Activated T-cell treated with anti-CD3 and anti-CD28 coated beads, Interleukin-2, amount 50 U/mL, for 72 hours (primary cell): ENCODE measurements around the gene VENTX. TPM values are rescaled to one million over a fixed set of nuclear protein-coding genes. Genes with fewer than 3 reads are reported as not detected.
A peak's percentile ranks its signal among the peaks of the same experiment; 100 is the strongest.

Experiments used
- ATAC-seq, 2 donors: fragments of 150-1000 bp; cut with Tn5 transposase; replicated peaks in 1 of 2; 2 replicates each; pipeline ENCODE4 v1.10.0; 2021; ENCODE audit warnings: moderate library complexity in 2 of 2, mild to moderate bottlenecking in 1 of 2
- DNase-seq, 2 donors: peaks; one replicate each; pipeline ENCODE4 v3.0.0; 2021 to 2022; ENCODE audit warnings: mixed read lengths in 1 of 2
- H3K27ac Mint-ChIP-seq: one replicate; pipeline ENCODE4 v1.8.0; 2022; ENCODE audit warnings: mild to moderate bottlenecking, moderate library complexity, mixed read lengths
- H3K27me3 Mint-ChIP-seq: one replicate; pipeline ENCODE4 v1.8.0; 2022; ENCODE audit warnings: low read depth, mixed read lengths
- H3K36me3 Mint-ChIP-seq, 2 donors: one replicate each; pipeline ENCODE4 v1.8.0; 2022; ENCODE audit warnings: mixed read lengths in 2 of 2, mild to moderate bottlenecking in 1 of 2; ENCODE audit not compliant: insufficient read depth in 2 of 2
- H3K4me1 Mint-ChIP-seq: one replicate; pipeline ENCODE4 v1.8.0; 2022; ENCODE audit warnings: low read depth, mixed read lengths
- H3K4me3 Mint-ChIP-seq, 2 donors: one replicate each; pipeline ENCODE4 v1.8.0; 2022; ENCODE audit warnings: mild to moderate bottlenecking in 2 of 2, mixed read lengths in 2 of 2, moderate library complexity in 2 of 2
- H3K9me3 Mint-ChIP-seq, 2 donors: one replicate each; pipeline ENCODE4 v1.8.0; 2022; ENCODE audit warnings: mixed read lengths in 2 of 2
- total RNA-seq, 2 donors: library from RNA; stranded (reverse); gene quantifications; one replicate each; pipeline ENCODE4 v1.2.3, GENCODE V29; 2022

The VENTX gene
- total RNA-seq, 2 donors from 2014 or later, result 0.21 TPM; not detected in 1

DNA sequence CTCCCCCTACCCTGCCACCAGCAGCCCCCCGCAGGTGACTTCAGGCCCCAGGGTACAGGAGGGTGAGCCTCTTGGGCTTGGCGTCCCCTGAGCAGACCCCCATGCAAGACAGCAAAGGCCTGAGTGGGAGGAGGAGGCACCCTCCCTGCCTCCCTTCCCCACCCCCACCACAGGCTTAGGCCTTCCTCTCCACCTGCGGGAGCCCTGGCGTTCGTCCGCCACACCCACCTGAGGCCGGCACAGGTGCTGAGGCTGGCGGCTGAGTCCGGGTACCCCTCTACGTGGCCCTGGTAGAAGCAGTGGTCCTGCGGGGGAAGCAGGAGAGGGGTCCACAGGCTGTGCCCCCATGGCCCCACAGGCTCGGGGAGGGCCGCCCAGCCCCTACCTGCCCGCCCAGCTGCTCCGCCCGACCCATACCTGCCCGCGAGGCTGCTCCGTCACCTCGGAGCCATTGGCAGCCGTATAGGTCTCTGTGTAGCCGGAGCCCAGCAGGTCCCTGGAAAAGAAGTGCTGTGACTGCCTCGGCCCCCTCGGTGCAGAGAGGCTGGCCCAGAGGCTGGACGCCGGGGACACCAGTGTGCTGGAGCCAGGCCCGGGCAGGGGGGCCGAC, 36.0 kb downstream of the VENTX start:
- no peak for ATAC-seq
- Mint-ChIP-seq H3K4me1 (peaks cover 19% of the 10 kb centered on the region), H3K27me3 (no peaks in the 10 kb centered on the region), H3K9me3 (no peaks in the 10 kb centered on the region), H3K27ac (no peak overlapping the region), H3K4me3 (peak overlapping the region in 1 of 2 donors; percentile 12), H3K36me3 (peaks cover 0 to 3% of the 10 kb centered on the region in 2 donors)
- DNase-seq, result no peak

DNA sequence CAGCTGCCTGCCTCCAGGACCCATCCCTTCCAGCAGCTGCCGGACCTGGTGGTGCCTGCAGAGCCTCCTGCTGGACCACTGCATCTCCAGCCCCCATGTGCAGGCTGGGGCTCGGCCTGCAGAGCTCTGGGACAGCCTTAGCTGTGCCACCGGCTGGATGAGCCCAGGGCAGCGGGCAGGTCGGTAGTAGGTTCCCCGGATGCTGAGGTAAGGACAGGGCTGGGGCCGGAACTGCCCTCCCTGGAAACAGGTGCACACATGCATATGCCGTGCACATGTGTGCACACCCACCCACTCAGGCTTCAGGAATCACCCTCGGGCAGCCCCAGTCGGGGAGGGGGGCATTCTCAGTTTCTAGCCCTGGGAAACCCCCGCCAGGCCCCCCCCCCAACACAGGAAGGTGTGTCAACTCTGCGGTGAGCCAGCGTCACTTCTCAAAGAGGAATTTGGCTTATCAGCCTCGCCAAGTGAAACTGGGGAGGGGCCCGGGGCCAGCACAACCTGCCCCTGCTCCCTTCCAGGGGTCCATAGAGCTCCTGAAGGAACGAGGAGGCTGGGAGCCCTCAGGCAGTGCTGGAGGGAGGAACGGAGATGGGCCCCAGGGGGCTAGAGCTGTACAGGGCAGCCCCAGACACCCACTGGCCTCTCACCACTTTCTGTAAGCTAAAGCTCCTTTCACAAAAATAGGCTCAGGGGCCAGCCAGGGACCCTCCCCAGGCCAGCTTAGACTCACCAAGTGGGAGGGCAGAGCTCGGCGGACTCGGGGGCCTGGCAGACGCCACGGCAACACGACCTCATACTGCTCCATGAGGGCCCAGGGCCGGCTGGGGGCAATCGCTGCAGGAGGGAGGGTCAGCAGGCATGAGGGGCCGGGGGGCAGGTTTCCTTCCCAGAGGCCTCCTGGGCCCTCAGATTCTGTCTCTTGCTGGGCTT, 37.4 kb downstream of the VENTX start:
- peak overlapping the region; percentile 82 for H3K27ac Mint-ChIP-seq
- peak; percentile 79 to 80 for DNase-seq
- peaks cover 0 to 4% of the 10 kb centered on the region in 2 donors for H3K36me3 Mint-ChIP-seq
- peak overlapping the region; percentile 93 to 94 for H3K4me3 Mint-ChIP-seq
- H3K4me1 Mint-ChIP-seq, result peaks cover 22% of the 10 kb centered on the region
- no peaks in the 10 kb centered on the region for H3K9me3 Mint-ChIP-seq
- peak; percentile 65 to 71 for ATAC-seq
- no peaks in the 10 kb centered on the region for H3K27me3 Mint-ChIP-seq

DNA sequence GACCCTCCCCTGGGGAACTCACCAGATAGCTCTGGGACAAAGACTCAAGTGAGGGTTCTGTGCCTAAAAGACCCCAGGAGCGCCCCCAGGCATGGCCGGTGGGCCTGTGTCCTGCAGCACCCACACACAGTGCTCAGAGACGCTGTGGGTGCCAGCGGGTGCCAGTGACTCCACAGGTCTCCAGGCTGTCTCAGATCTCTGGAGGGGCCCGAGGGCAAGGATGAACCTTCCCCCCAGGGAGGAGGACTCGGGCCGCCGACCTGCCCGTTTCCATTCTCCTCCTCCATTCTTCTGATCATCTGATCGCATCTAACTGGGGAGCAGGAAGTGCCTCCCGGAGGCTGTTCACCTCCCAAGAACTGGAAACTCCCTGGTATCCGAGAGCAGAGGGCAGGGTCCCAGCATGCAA, 38.0 kb downstream of the VENTX start:
- Mint-ChIP-seq H3K27ac (peak overlapping the region; percentile 72), H3K4me1 (peaks cover 22% of the 10 kb centered on the region), H3K4me3 (peak overlapping the region; percentile 93 to 94), H3K27me3 (no peaks in the 10 kb centered on the region), H3K9me3 (no peaks in the 10 kb centered on the region), H3K36me3 (peaks cover 0 to 4% of the 10 kb centered on the region in 2 donors)
- DNase-seq, result peak; percentile 68
- peak; percentile 56 to 61 for ATAC-seq

DNA sequence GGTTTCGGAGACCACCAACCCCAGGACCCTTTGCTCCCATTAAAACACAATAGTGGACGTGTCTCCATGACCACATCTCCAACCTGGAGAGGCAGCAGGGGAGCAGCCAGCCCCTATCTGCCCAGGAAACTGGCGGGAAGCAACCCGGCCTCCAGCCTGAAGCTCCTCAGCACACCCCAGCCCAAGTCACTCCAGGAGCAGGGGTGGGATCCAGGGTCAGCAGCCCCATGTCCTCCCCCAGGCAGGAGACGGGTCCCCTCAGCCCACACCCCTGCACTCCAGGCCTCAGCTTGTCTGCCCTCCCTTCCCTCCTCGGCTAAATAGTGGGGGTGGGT, 38.4 kb downstream of the VENTX start:
- DNase-seq, result no peak
- Mint-ChIP-seq H3K36me3 (peaks cover 0 to 4% of the 10 kb centered on the region in 2 donors), H3K9me3 (no peaks in the 10 kb centered on the region), H3K27ac (peak overlapping the region; percentile 72), H3K4me3 (peak overlapping the region; percentile 93 to 94), H3K4me1 (peaks cover 22% of the 10 kb centered on the region), H3K27me3 (no peaks in the 10 kb centered on the region)
- ATAC-seq, result no peak

DNA sequence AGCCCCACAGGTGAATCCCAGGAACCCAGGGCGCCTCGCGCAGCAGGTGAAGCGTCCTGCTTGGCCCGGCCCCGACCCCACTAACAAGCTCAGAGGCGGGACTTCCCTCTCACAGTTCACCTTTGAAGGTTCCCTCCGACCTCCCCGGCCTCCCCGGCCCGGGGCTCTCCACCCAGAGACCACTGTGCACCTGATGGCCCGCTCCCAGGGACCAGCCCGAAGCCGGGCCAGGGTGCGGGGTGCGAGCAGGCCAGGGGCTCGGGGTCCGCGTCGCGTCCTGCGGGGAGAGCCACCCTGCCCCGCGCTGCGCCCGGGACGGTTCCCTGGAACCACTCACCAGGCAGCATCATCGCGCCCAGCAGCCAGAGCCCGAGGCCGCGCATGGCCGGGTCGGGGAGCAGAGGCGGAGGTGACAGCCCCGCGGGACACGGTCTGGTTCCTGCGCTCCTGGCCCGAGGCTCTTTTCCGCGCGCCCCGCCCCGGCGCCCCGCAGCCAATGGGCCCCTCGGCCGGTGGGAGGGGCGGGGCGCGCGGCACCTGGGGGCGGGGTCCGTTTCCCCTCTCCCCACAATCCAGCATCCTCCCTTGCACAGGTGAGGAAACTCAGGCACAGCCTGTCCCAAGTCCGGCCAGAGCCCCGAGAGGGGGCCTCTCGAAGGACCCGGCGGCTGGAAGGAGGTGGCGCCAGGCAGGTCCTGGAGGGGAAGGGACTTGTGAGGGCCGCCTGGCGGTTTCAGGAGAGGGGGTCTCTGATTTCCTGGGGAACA, 39.0 kb downstream of the VENTX start, which contains the start of gene ADAM8:
Gene ADAM8, minus strand, starts transcription at position 434 of the 767 bp plus-strand sequence. Its CDS starts 51 bp downstream, at position 383.
- DNase-seq, result peak; percentile 82 to 86
- Mint-ChIP-seq H3K4me1 (peaks cover 22% of the 10 kb centered on the region), H3K27ac (peak within 1 kb of the TSS; percentile 72), H3K4me3 (peak within 1 kb of the TSS; percentile 93 to 94), H3K36me3 (peaks cover 0 to 4% of the 10 kb centered on the region in 2 donors), H3K9me3 (no peaks in the 10 kb centered on the region), H3K27me3 (no peaks in the 10 kb centered on the region)
- peak; percentile 55 to 61 for ATAC-seq

DNA sequence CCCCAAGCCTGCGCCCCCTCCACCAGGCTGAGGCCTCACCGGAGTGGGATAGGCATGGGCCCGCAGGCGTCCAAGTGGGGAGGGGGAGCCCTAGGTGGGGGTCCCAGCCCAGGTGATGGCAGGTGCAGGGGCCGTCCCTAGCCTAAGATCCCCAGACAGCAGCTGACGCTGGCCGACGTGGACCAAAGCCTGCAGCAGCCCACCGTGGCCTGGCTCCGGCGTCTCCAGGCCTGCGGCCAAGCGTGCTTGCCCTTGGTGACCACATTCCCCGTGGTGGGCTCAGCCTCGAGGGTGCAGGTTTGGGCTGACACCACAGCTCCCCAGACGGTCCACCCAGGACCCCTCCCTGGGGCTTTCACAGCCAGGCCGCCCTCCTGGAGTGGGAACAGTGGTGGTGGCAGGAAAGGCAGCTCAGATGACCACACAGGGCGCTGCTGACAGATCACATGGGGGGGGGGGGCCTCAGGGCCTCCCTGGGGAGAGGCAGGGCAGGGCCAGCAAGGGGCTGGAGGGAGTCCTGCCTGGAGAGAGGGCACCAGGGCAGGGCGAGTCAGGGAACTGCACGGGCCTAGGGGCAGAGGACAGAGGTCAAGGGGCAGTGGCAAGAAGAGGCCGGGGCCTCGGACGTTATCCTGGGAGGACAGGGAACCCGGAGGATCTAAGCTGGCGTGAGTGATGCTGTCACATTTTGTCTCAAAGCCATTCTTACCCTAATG, 39.8 kb downstream of the VENTX start:
- H3K4me1 Mint-ChIP-seq, result peaks cover 22% of the 10 kb centered on the region
- H3K9me3 Mint-ChIP-seq, result no peaks in the 10 kb centered on the region
- H3K27ac Mint-ChIP-seq, result no peak overlapping the region
- H3K36me3 Mint-ChIP-seq, result peaks cover 0 to 6% of the 10 kb centered on the region in 2 donors
- DNase-seq (no peak), ATAC-seq (no peak)
- peak overlapping the region; percentile 82 to 86 for H3K4me3 Mint-ChIP-seq
- H3K27me3 Mint-ChIP-seq, result no peaks in the 10 kb centered on the region

DNA sequence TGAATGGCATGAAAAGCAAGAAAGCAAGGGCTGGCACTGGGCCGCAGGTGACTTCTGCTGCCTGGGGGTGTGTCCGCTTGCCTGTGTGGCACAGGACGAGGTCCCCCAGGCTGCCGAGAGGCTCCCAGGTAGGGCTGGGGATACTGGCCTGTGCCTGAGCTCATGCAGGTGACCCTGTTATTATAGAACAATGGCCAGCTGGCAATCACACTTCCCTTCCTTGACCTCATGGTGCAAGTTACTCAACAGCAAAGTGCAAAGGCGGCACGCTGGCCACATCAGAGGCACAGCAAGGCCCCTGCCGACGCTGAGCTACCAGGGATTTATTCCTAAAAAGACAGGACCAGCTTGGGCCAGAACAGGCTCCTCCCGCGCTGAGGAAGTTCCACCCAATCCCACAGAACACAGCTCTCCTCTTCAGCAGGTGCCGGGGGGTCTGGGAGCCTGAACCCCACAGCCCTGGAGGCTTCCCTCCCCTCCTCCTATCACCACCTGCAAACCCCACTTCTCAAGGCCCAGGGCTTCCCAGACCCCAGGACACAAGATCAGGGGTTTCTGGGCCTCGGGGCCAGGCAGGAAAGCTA, 40.4 kb downstream of the VENTX start:
- H3K4me1 Mint-ChIP-seq, result peaks cover 22% of the 10 kb centered on the region
- peak overlapping the region; percentile 82 to 86 for H3K4me3 Mint-ChIP-seq
- peak overlapping the region; percentile 22 for H3K27ac Mint-ChIP-seq
- no peaks in the 10 kb centered on the region for H3K27me3 Mint-ChIP-seq
- DNase-seq, result no peak
- peaks cover 0 to 6% of the 10 kb centered on the region in 2 donors for H3K36me3 Mint-ChIP-seq
- ATAC-seq, result no peak
- H3K9me3 Mint-ChIP-seq, result no peaks in the 10 kb centered on the region

DNA sequence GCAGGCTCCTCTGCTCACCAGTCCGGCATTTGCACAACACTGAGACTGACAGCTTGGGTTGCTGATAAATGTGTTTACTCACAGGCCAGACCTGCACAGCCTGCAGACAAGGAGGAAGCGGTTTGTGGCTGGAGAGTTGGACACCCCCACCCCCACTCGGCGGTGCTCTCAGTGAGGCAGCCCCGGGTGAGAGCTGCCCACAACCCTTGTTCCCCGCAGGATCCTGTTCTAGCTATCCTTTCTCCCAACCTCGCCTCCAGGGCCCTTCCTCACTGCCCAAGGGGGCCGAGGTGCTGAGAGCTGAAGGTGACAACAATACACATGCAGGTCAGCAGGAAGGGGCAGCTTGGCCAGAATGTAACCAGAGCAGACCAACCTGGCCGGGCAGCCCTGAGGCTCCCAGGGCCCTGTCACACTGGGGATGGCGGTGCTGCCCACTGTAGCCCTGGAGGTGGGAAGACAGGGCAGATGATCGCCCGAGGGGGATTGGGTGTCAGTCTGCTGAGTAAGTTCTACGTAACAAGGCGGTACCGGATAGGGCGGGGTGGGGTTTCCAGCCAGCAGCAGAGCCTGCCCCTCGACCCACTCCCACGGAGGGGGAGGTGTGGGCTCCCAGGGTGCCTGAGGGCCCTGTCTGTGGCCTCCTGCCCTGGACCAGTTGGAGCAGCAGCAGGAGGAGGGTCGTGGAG, 41.1 kb downstream of the VENTX start:
- ATAC-seq (peak; percentile 19 to 43), DNase-seq (peak; percentile 66 to 78)
- no peaks in the 10 kb centered on the region for H3K27me3 Mint-ChIP-seq
- no peaks in the 10 kb centered on the region for H3K9me3 Mint-ChIP-seq
- peak overlapping the region; percentile 22 for H3K27ac Mint-ChIP-seq
- peak overlapping the region; percentile 82 to 86 for H3K4me3 Mint-ChIP-seq
- peaks cover 0 to 7% of the 10 kb centered on the region in 2 donors for H3K36me3 Mint-ChIP-seq
- H3K4me1 Mint-ChIP-seq, result peaks cover 22% of the 10 kb centered on the region

DNA sequence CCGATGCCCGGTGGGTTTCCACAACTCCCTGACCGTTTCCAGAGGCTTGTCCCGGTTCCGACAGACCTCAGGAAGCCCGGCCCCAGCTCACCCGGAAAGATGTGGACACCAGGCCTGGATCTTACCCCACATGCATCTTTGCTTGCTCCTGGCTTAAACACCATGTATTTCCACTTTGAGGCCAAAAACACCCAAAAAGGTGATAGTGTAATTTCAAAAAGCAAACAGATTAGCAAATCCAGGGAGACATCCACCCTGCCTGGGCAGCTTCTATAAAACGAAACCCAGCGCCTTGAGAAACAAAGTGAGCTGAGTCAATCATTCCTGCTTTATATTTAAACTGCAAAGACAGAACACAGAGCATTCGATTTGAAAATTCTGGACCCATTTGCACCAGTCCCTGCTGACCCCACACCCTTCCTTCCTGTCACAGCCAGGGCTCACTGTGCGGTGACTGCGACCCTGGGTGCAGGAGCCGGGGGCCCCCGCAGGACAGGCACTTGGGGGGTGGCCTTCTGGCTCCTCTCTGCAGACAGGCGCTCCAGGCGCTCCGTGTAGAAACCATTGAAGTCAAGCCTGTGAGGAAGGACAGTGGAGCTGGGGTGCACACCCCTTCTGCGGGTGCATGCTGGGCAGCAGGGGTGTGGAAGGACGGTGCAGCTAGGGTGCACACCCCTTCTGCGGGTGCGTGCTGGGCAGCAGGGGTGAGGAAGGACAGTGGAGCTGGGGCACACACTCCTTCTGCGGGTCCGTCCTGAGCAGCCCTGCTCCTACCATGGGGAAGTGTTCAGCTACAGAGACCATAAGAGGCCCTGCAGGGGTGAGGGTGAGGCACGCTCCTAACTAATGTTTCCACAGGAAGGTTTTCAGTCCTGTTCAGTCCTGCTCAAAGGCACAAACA, 41.9 kb downstream of the VENTX start:
- Mint-ChIP-seq H3K27me3 (no peaks in the 10 kb centered on the region), H3K9me3 (no peaks in the 10 kb centered on the region), H3K27ac (no peak overlapping the region), H3K36me3 (peaks cover under 1 to 9% of the 10 kb centered on the region in 2 donors), H3K4me3 (peak overlapping the region in 1 of 2 donors; percentile 25), H3K4me1 (peaks cover 21% of the 10 kb centered on the region)
- DNase-seq (no peak), ATAC-seq (no peak)

DNA sequence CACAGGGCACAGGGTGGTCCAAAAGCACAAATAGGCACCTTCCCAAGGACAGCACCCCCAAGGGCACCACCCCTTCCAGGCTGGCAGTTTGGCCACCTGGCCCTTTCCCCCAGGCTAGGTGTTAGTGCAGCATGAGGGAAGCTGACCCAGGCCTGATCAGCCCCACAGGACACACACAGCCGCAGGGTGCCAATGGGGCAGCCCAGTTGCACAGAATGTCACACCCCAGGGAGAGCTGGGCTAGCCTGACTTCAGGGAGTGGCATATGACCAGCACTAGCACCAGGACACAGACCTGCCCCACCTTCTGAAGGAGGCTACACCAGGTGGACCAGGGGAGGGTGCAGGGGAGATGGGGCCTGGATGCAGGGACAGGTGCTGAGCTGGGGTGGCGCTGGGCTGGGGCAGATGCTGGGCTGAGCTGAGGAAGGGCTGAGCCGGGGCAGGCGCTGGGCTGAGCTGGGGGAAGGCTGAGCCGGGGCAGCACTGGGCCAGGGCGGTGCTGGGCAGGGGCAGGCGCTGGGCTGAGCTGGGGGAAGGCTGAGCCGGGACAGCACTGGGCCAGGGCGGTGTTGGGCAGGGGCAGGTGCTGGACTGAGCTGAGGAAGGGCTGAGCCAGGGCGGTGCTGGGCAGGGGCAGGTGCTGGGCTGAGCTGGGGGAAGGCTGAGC, 42.9 kb downstream of the VENTX start:
- no peak for ATAC-seq
- H3K9me3 Mint-ChIP-seq, result no peaks in the 10 kb centered on the region
- H3K36me3 Mint-ChIP-seq, result peaks cover 4 to 13% of the 10 kb centered on the region in 2 donors
- H3K27me3 Mint-ChIP-seq, result no peaks in the 10 kb centered on the region
- H3K4me3 Mint-ChIP-seq, result no peak overlapping the region
- peaks cover 15% of the 10 kb centered on the region for H3K4me1 Mint-ChIP-seq
- DNase-seq, result no peak
- no peak overlapping the region for H3K27ac Mint-ChIP-seq
